ENCODE results near the gene ZBTB46.

Gene ZBTB46

GRCh38 chr20:63756648-63756991, 74.4 kb downstream of the ZBTB46 start:
- H4K20me1 ChIP-seq (ENCODE audit: insufficient read depth, low read length) = no peaks in the 10 kb centered on the region
- H3K4me2 ChIP-seq (ENCODE audit: insufficient read depth, low read length) = no peak overlapping the region
- H3K9ac ChIP-seq (ENCODE audit: low read depth, low read length) = no peak overlapping the region
- no peaks in the 10 kb centered on the region for H3K9me3 ChIP-seq (ENCODE audit: insufficient read depth, low read length, severe bottlenecking)
- no peaks in the 10 kb centered on the region for H3K79me2 ChIP-seq (ENCODE audit: insufficient read depth, low read length)
- no peaks in the 10 kb centered on the region for H3K36me3 ChIP-seq (ENCODE audit: insufficient read depth, low read length)
- peak; percentile 75 for ATAC-seq (ENCODE audit: insufficient read depth, low read depth)
- peak; percentile 39 for DNase-seq
- H2AFZ ChIP-seq (ENCODE audit: low read depth, low read length) = no peak overlapping the region
- H3K27me3 ChIP-seq (ENCODE audit: insufficient read depth, low read length, poor library complexity) = no peaks in the 10 kb centered on the region
- H3K4me3 ChIP-seq (ENCODE audit: low read depth in 1 of 2, low read length in 2 of 2) = no peak overlapping the region
- no peaks in the 10 kb centered on the region for H3K4me1 ChIP-seq (ENCODE audit: insufficient read depth, low read length)
- TF ChIP-seq, protein P1, sequence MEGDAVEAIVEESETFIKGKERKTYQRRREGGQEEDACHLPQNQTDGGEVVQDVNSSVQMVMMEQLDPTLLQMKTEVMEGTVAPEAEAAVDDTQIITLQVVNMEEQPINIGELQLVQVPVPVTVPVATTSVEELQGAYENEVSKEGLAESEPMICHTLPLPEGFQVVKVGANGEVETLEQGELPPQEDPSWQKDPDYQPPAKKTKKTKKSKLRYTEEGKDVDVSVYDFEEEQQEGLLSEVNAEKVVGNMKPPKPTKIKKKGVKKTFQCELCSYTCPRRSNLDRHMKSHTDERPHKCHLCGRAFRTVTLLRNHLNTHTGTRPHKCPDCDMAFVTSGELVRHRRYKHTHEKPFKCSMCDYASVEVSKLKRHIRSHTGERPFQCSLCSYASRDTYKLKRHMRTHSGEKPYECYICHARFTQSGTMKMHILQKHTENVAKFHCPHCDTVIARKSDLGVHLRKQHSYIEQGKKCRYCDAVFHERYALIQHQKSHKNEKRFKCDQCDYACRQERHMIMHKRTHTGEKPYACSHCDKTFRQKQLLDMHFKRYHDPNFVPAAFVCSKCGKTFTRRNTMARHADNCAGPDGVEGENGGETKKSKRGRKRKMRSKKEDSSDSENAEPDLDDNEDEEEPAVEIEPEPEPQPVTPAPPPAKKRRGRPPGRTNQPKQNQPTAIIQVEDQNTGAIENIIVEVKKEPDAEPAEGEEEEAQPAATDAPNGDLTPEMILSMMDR (IDR thresholded peaks at IDR 0.05; ENCODE audit: borderline replicate concordance, extremely low read depth, low read length, poor library complexity, severe bottlenecking) = no peak
- TF ChIP-seq EZH2 (IDR thresholded peaks at IDR 0.05; ENCODE audit: borderline replicate concordance, low read depth, low read length, severe bottlenecking) = no peak
- no peak overlapping the region for H3K27ac ChIP-seq (ENCODE audit: low read length)

DNA sequence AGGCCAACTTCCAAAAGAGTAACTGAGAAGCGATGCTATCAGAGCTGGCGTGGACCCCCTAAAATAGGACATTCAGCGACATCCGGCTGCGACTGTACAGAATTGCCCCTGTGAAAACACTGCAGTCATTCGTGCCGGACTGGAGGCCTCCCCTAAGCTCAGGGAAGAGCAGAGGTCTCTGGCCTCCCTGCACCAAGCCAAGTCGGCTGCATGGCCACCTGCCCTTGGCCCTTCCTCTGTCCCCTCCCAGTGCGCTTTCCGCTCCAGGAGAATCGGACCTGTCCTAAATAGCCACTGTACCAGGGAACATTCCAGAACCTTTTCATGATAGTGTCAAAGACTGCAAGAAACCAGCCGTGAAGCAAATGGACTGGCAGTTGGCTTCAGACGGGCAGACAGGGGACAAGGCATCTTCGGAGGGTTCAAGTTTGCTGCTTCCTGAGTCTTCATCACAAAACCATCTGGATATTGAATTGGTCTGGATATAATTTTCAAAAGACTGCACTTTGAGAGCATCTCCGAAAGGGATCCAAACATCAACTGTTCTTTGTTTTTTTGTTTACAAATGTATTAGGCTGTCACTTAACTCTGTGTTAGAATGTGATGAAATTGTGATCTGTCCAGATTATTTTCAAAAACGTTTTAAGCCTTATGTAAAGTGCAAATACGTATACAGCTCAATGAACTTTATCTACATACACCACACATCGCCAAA, 75.0 kb downstream of the ZBTB46 start:
- no peak overlapping the region for H3K9ac ChIP-seq (ENCODE audit: low read depth, low read length)
- H3K36me3 ChIP-seq (ENCODE audit: insufficient read depth, low read length) = no peaks in the 10 kb centered on the region
- peaks cover 4% of the 10 kb centered on the region for H3K4me1 ChIP-seq (ENCODE audit: insufficient read depth, low read length)
- no peak overlapping the region for H3K4me3 ChIP-seq (ENCODE audit: low read depth in 1 of 2, low read length in 2 of 2)
- TF ChIP-seq, protein P1 (IDR thresholded peaks at IDR 0.05; ENCODE audit: borderline replicate concordance, extremely low read depth, low read length, poor library complexity, severe bottlenecking) = no peak
- no peak for TF ChIP-seq EZH2 (IDR thresholded peaks at IDR 0.05; ENCODE audit: borderline replicate concordance, low read depth, low read length, severe bottlenecking)
- ATAC-seq (ENCODE audit: insufficient read depth, low read depth) (no peak), DNase-seq (no peak)
- H3K9me3 ChIP-seq (ENCODE audit: insufficient read depth, low read length, severe bottlenecking) = no peaks in the 10 kb centered on the region
- H3K79me2 ChIP-seq (ENCODE audit: insufficient read depth, low read length) = no peaks in the 10 kb centered on the region
- H3K27ac ChIP-seq (ENCODE audit: low read length) = no peak overlapping the region
- H3K27me3 ChIP-seq (ENCODE audit: insufficient read depth, low read length, poor library complexity) = no peaks in the 10 kb centered on the region
- H4K20me1 ChIP-seq (ENCODE audit: insufficient read depth, low read length) = no peaks in the 10 kb centered on the region
- H3K4me2 ChIP-seq (ENCODE audit: insufficient read depth, low read length) = no peak overlapping the region
- H2AFZ ChIP-seq (ENCODE audit: low read depth, low read length) = no peak overlapping the region

- Histone ChIP-seq H4K20me1 (ENCODE audit: insufficient read depth, low read length) (no peaks in the 10 kb centered on the region), H3K27ac (ENCODE audit: low read length) (no peak overlapping the region), H3K9me3 (ENCODE audit: insufficient read depth, low read length, severe bottlenecking) (no peaks in the 10 kb centered on the region), H3K4me3 (ENCODE audit: low read depth in 1 of 2, low read length in 2 of 2) (no peak overlapping the region), H3K27me3 (ENCODE audit: insufficient read depth, low read length, poor library complexity) (no peaks in the 10 kb centered on the region), H3K9ac (ENCODE audit: low read depth, low read length) (no peak overlapping the region), H3K4me1 (ENCODE audit: insufficient read depth, low read length) (peaks cover 15% of the 10 kb centered on the region), H3K4me2 (ENCODE audit: insufficient read depth, low read length) (no peak overlapping the region), H3K36me3 (ENCODE audit: insufficient read depth, low read length) (no peaks in the 10 kb centered on the region), H3K79me2 (ENCODE audit: insufficient read depth, low read length) (no peaks in the 10 kb centered on the region), H2AFZ (ENCODE audit: low read depth, low read length) (no peak overlapping the region)
- ATAC-seq (ENCODE audit: insufficient read depth, low read depth) (no peak), DNase-seq (no peak)
- TF ChIP-seq, protein P1 (IDR thresholded peaks at IDR 0.05; ENCODE audit: borderline replicate concordance, extremely low read depth, low read length, poor library complexity, severe bottlenecking) = no peak
- no peak for TF ChIP-seq EZH2 (IDR thresholded peaks at IDR 0.05; ENCODE audit: borderline replicate concordance, low read depth, low read length, severe bottlenecking)
These were observed 77.1 kb downstream of the ZBTB46 start for GRCh38 chr20:63754008-63754407.

Data from DND-41 (cell line).